Neuron (in vitro differentiated cells): ENCODE measurements around the gene TNNT2.

Source experiments
- H2AFZ ChIP-seq: one replicate; pipeline ENCODE4 v1.6.1; 2013; ENCODE audit warnings: low read depth, mild to moderate bottlenecking, inconsistent platforms, low read length, moderate library complexity
- H3K27me3 ChIP-seq: one replicate; pipeline ENCODE4 v1.6.1; 2013; ENCODE audit warnings: low read length; ENCODE audit not compliant: insufficient read depth
- H3K36me3 ChIP-seq: one replicate; pipeline ENCODE4 v1.6.1; 2013; ENCODE audit warnings: low read length; ENCODE audit not compliant: insufficient read depth
- H3K4me1 ChIP-seq: one replicate; pipeline ENCODE4 v1.6.1; 2013; ENCODE audit warnings: low read length; ENCODE audit not compliant: insufficient read depth
- H3K4me3 ChIP-seq: 2 replicates; pipeline ENCODE4 v1.5.1; 2013; ENCODE audit warnings: mild to moderate bottlenecking, low read length, moderate library complexity
- H3K9me3 ChIP-seq: one replicate; pipeline ENCODE4 v1.6.1; 2013; ENCODE audit warnings: low read length

Gene TNNT2

DNA sequence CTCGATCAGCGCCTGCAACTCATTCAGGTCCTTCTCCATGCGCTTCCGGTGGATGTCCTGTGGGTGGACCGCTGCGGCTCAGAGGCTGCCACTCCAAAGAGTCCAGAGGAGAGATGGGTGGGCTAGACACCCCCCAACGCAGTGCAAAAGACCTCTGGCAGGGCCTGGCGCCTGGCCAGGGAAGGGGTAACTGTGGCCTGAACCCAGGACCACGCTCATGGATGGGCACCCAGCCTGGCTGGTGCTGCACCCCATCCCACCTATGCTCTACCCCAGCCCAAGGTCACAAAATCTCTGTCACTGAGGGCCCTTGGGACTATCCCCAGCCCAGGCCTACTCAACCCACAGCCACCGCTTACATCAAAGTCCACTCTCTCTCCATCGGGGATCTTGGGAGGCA, 12.2 kb downstream of the TNNT2 start:
- Histone ChIP-seq H3K9me3 (no peaks in the 10 kb centered on the region), H3K36me3 (no peaks in the 10 kb centered on the region), H3K4me3 (no peak overlapping the region), H2AFZ (no peak overlapping the region), H3K27me3 (peaks cover 7% of the 10 kb centered on the region), H3K4me1 (no peaks in the 10 kb centered on the region)

DNA sequence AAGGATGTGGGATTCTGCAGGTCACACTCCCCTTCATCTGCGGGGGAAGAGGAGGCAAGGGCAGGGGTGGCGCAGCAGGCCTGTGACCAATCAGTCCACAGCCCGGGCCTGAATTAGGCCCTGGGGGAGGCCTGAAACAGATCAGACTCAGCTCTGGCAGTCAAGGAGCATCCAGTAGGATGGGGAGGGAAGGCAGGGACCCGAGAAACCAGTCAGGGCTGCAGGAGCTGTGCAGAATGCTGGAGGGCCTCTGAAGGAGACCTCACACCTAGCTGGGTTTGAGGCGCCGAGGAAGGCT, 12.7 kb downstream of the TNNT2 start:
- Histone ChIP-seq H3K9me3 (no peaks in the 10 kb centered on the region), H3K4me1 (no peaks in the 10 kb centered on the region), H3K4me3 (no peak overlapping the region), H3K27me3 (peaks cover 7% of the 10 kb centered on the region), H2AFZ (no peak overlapping the region), H3K36me3 (no peaks in the 10 kb centered on the region)

DNA sequence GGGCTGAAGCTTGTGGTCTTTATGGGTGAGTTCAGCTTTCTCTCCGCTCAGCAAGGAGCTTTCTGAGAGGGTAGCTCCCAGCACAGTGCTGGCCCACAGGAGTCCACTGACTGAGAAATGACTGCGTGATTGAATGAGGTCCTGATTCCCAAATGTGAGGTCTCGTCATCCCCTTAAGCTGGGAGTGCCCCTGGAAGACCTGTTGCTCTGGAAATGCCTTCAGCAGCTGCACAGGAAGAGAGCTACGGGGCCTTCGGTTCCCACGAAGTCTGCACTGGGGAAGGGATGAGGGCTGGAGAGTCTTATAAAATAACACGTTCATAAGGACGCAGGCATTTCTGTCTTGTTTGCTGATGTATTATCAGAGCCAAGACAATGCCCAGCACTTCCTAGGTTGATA, 14.0 kb downstream of the TNNT2 start:
- no peaks in the 10 kb centered on the region for H3K36me3 ChIP-seq
- H3K4me1 ChIP-seq: no peaks in the 10 kb centered on the region
- H2AFZ ChIP-seq: no peak overlapping the region
- H3K27me3 ChIP-seq: no peaks in the 10 kb centered on the region
- H3K4me3 ChIP-seq: no peak overlapping the region
- H3K9me3 ChIP-seq: no peaks in the 10 kb centered on the region

DNA sequence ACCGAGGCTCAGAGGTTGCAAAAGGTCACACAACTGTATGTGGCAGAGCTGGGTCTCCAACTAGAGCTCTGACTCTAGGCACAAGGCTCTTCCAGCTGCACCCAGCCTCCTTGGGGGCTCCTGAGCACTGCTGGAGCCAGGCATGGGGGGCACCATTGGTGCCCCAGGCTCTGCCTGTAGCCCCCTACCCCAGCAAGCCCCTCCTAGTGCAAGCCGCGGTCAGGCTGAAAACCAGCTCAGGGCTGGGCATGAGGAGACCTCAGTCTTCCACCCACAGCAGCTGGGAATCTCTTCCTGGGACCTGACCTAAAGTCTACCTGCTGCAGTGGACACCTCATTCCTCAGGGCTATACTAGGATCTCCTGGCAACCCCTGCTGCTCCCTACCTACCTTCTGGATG, 14.6 kb downstream of the TNNT2 start:
- Histone ChIP-seq H3K27me3 (no peaks in the 10 kb centered on the region), H3K36me3 (no peaks in the 10 kb centered on the region), H3K4me1 (no peaks in the 10 kb centered on the region), H3K4me3 (no peak overlapping the region), H3K9me3 (no peaks in the 10 kb centered on the region), H2AFZ (no peak overlapping the region)

DNA sequence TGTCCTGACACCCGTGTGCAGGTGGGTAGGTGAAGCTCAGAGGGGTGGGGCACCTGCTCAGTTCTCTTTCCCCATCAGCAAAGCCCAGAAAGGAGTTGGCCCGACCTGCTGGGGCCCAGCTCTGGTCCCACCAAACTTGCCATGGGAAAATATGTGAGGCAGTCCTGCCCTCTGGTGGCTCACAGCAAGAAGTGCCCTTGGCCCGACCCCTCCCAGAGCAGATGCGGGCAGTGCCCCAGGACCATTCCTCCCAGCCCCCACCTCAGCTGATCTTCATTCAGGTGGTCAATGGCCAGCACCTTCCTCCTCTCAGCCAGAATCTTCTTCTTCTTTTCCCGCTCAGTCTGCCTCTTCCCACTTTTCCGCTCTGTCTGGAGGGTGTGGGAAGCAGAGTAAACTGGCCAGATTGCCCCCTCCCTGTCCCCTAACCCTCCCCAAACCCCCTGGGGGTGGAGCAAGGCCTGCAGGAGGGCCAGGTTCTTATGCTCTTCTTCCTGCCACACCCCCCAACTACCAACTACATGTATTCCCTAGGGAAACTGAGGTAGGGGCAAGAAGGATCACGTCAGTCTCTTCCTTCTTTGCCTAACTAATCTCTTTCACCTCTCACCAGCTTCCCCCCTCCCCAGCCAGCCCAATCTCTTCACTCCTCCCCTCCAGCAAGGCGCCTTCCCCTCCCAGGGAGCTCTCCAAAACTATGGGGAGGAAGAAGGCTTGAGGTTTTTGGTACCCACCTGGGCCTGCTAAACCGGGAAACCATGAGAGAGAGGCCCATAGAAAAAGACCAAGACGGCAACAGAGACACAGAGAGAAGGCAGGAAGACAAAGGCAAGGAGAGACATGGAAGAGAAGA, 15.6 kb downstream of the TNNT2 start:
- Histone ChIP-seq H3K27me3 (no peaks in the 10 kb centered on the region), H3K4me3 (no peak overlapping the region), H2AFZ (no peak overlapping the region), H3K36me3 (no peaks in the 10 kb centered on the region), H3K9me3 (no peaks in the 10 kb centered on the region), H3K4me1 (no peaks in the 10 kb centered on the region)

DNA sequence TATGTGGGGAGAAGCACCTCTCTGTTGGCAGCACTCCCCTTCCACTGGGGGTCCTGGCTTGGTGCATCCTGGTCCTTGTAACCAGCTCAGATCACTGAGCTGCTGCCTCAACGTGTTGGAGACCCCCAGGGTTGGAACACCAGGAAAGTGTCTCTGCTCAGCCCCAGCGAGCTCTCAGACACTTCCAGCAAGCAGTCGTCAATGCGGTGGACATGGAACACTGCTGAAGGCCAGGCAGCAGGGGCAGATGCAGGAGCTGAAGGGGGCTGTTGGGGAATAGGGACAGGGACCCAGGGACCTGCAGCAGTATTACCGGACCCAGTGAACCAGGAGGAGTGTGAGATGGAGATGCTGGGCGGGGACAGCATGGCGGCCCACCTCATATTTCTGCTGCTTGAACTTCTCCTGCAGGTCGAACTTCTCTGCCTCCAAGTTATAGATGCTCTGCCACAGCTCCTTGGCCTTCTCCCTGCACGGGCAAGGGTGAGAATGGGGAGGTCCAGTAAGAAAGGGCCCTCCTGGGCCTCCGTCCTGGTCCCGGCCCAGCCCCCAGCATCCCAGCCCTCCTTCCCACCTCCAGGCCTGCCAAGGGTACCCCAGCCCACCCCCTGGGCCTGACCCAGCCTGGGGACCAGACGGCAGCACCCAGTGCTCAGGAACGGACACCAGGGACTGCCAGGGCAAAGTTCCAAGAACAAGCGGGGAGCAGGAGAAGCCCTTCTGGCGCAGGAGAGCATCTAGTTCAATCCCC, 16.4 kb downstream of the TNNT2 start:
- Histone ChIP-seq H3K4me3 (no peak overlapping the region), H3K27me3 (no peaks in the 10 kb centered on the region), H2AFZ (no peak overlapping the region), H3K4me1 (no peaks in the 10 kb centered on the region), H3K9me3 (no peaks in the 10 kb centered on the region), H3K36me3 (no peaks in the 10 kb centered on the region)

DNA sequence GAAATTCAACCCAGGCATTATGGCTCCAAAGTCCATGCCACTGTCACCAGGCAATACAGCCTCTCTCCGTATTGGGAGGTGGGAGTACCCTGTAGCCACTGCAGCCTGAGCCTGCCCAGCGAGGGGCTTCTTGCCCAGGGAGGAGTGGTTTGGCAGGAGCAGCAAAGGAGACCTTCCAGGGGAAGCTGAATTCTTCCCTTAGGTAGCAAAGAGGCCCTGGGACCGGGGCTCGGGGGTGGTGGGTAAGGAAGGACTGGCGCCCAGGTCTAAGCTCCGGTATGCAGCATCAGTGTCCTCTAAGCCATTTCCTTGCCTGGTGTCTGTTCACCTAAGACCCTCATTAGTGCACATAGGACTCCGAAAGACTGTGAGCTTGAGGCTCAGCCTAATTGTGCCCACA, 17.0 kb downstream of the TNNT2 start:
- H2AFZ ChIP-seq: no peak overlapping the region
- H3K4me1 ChIP-seq: no peaks in the 10 kb centered on the region
- no peak overlapping the region for H3K4me3 ChIP-seq
- H3K9me3 ChIP-seq: no peaks in the 10 kb centered on the region
- H3K36me3 ChIP-seq: no peaks in the 10 kb centered on the region
- no peaks in the 10 kb centered on the region for H3K27me3 ChIP-seq

DNA sequence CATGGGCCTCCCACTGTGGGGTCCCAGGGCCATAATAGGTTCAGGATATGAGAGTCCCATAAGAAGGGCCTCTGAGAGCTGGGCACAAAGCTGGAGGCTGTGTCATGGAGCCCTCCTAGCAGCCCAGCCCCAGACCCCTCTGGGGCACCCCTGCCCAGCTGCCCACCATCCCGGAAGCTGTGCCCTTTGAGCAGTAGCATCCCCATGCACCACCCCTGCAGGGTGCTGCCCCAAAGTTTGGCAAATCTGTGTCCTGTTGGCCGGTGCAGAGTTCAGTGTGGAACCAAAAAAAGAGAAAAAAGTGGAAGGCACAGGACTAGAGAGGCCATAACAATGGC, 17.6 kb downstream of the TNNT2 start:
- H3K36me3 ChIP-seq: no peaks in the 10 kb centered on the region

DNA sequence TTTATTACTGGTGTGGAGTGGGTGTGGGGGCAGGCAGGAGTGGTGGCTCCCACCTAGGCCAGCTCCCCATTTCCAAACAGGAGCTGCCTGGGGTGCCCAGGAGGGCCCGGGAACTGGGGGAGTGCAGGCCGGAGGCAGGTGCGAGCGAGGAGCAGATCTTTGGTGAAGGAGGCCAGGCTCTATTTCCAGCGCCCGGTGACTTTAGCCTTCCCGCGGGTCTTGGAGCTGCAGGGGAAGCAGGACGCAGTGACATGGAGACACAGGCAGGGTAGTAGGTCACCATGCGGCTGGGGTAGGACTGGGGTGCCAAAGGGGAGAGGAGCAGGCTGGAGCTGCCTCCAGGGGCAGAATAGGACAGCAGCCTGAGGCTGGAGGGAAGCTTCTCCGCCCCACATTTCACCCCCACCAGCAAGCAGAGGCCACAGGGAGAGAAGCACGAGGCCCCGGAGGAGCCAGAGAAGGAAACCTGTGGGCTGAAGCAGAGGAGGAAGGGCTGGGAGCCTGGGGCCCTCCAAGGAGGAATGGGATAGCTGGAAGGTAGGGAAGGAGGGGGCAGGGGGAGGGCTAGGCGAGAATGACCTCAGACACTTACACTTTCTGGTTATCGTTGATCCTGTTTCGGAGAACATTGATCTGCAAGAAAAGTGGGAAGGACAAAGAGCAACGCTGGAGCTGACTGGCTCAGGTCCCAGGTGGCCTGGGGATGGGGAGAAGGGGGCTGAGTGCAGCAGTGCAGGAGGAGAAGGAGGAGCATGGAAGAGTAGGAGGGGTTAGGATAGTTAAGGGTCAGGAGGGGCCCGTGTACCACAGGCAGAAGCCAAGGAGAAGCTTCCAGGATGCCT, 18.2 kb downstream of the TNNT2 start:
- Histone ChIP-seq H2AFZ (no peak overlapping the region), H3K9me3 (no peaks in the 10 kb centered on the region), H3K4me3 (no peak overlapping the region), H3K36me3 (no peaks in the 10 kb centered on the region), H3K27me3 (no peaks in the 10 kb centered on the region), H3K4me1 (no peaks in the 10 kb centered on the region)

More for the DNA sequence above, 17.6 kb downstream of the TNNT2 start:
- Histone ChIP-seq H2AFZ (no peak overlapping the region), H3K9me3 (no peaks in the 10 kb centered on the region), H3K4me1 (no peaks in the 10 kb centered on the region), H3K27me3 (no peaks in the 10 kb centered on the region), H3K4me3 (no peak overlapping the region)

DNA sequence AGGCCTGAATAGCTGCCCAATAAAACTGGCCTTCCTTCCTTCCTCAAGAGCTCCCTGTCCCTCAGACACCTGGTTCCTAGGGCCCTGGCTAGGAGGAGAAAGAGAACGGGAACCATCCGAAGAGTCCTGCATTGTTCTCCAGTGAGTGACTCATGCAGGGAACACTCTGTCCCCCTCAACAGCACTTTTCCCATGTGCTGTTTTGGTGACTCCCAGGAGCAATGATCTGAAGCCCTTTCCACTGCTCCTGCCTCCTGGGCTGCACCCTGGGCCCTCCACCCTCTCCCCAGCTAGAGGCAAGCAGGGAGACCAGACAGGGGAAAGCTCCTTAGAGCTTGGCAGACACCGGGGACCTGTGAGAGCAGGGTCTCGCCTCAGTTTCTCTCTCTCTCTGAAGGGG, 18.9 kb downstream of the TNNT2 start:
- H3K27me3 ChIP-seq: no peaks in the 10 kb centered on the region
- no peaks in the 10 kb centered on the region for H3K9me3 ChIP-seq
- no peak overlapping the region for H3K4me3 ChIP-seq
- no peaks in the 10 kb centered on the region for H3K4me1 ChIP-seq
- H2AFZ ChIP-seq: no peak overlapping the region
- no peaks in the 10 kb centered on the region for H3K36me3 ChIP-seq

DNA sequence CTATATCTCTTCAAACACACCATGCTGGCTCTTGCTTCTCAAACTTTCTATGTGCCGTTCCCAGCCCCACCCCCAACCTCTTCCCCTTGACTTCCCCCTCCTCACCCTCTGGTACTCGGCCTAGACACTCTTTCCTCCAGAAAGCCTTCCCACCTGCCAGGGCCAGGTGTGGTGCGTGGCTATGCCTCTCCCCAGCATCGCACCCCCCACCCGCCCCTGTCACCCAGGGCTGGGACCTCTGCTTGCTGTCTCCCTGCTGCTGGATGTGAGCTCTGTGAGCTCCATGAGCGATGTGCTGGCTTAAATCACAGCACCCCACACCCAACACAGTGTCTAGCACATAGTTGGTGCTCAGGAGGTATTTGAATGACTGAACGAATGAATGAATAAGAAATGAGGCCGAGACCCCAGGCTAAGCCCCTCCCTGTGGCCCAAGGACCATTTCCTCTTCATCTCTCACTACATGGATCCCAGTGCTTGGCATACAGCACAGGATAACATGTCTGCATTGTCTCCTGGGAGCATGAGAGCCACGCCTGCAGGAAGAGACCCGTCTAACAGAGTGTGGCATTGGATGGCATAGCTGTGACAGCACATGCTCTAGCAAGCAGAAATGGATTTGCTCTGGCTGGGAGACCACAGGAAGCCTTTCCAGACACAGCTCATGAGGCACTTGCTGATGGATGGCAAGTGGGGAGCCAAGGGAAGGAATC, 19.7 kb downstream of the TNNT2 start:
- Histone ChIP-seq H3K4me3 (no peak overlapping the region), H3K27me3 (no peaks in the 10 kb centered on the region), H2AFZ (no peak overlapping the region), H3K9me3 (no peaks in the 10 kb centered on the region), H3K36me3 (no peaks in the 10 kb centered on the region), H3K4me1 (no peaks in the 10 kb centered on the region)

DNA sequence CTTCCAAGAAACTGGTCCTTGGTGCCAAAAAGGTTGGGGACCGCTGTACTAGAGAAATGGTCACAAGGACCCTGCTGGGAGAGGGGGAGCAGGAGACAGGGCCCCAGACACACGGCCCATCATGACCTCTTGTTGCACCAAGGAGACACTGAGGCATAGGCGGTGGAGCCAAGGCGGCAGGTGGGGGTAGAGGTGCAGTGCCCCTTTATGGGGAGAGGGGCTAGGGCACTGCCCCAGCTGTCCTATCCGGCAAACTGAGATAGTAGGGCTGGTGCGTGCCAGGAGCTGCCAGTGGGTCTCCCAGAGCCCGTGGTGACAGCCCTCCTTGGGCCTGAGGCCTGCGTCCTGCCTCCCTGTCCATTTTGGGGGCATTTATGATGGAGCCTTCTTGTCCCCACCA, 20.3 kb downstream of the TNNT2 start:
- no peak overlapping the region for H2AFZ ChIP-seq
- H3K9me3 ChIP-seq: no peaks in the 10 kb centered on the region
- no peaks in the 10 kb centered on the region for H3K36me3 ChIP-seq
- no peaks in the 10 kb centered on the region for H3K27me3 ChIP-seq
- H3K4me3 ChIP-seq: no peak overlapping the region
- no peaks in the 10 kb centered on the region for H3K4me1 ChIP-seq

DNA sequence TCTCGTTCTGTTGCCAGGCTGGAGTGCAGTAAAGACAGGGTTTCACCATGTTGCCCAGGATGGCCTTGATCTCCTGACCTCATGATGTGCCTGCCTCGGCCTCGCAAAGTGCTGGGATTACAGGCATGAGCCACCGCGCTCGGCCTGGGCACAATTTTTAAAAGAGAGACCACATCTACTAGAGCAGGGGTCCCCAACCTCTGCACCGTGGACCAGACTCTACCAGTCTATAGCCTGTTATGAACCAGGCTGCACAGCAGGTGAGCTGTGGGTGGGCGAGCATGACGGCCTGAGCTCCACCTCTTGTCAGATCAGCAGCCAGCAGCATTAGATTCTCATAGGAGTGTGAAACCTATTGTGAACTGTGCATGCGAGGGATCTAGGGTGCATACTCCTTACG, 20.8 kb downstream of the TNNT2 start:
- no peak overlapping the region for H2AFZ ChIP-seq
- H3K4me3 ChIP-seq: no peak overlapping the region
- H3K36me3 ChIP-seq: no peaks in the 10 kb centered on the region
- no peaks in the 10 kb centered on the region for H3K4me1 ChIP-seq
- H3K9me3 ChIP-seq: no peaks in the 10 kb centered on the region
- H3K27me3 ChIP-seq: no peaks in the 10 kb centered on the region
